ENCODE results near the gene GPX3. TPM values are rescaled to one million over a fixed set of nuclear protein-coding genes. Genes with fewer than 3 reads are reported as not detected.
A peak's percentile ranks its signal among the peaks of the same experiment; 100 is the strongest.

GPX3 gene
- total and polyA plus RNA-seq, 2 donors (not counting 3 experiments of a cell fraction or from before 2014, with no cell fraction given), result 5.1 to 17.1 TPM

- Histone ChIP-seq H3K27me3 (ENCODE audit: control insufficient read depth in 2 of 2, insufficient read depth in 2 of 2, low read length in 2 of 2) (peaks cover 0 to 4% of the 10 kb centered on the region in 2 experiments), H3K9me1 (replicated peaks; ENCODE audit: control insufficient read depth, extremely low read depth, insufficient read depth, low read length) (no peaks in the 10 kb centered on the region), H3K79me2 (ENCODE audit: control insufficient read depth, insufficient read depth, low read length) (no peaks in the 10 kb centered on the region), H3K36me3 (ENCODE audit: control insufficient read depth in 2 of 2, extremely low read depth in 1 of 2, insufficient read depth in 2 of 2, low read length in 2 of 2) (no peaks in the 10 kb centered on the region), H3K9ac (replicated peaks; ENCODE audit: extremely low read depth, insufficient read depth, low read length) (no peak overlapping the region), H3K4me3 (replicated peaks in 1 of 3; ENCODE audit: insufficient read depth in 1 of 3, low read depth in 1 of 3, low read length in 3 of 3) (no peak overlapping the region), H3K27ac (ENCODE audit: insufficient read depth, low read depth, low read length) (no peak overlapping the region), H3K4me2 (ENCODE audit: insufficient read depth, low read length) (no peak overlapping the region), H3K4me1 (ENCODE audit: control insufficient read depth, extremely low read depth, insufficient read depth, low read length) (no peaks in the 10 kb centered on the region), H2AFZ (ENCODE audit: low read depth, low read length) (no peak overlapping the region), H3K9me3 (replicated peaks; ENCODE audit: control insufficient read depth, insufficient read depth, low read length) (no peaks in the 10 kb centered on the region), H4K20me1 (replicated peaks; ENCODE audit: control insufficient read depth, extremely low read depth, insufficient read depth, low read length) (no peaks in the 10 kb centered on the region)
- BruUV-seq (replicated peaks), result no TSS peak
- intact Hi-C loops (cut with micrococcal nuclease), result loop anchor here (1.0 kb wide), 4 partner anchors 45 to 236 kb away; no protein-coding TSS in a partner anchor
- CTCF ChIA-PET, result interaction anchor here (0.6 to 6.0 kb wide), 25 partner anchors 10 to 650 kb away, joined by 3 to 215 read pairs (median 5); partner anchors contain the start of gene ANXA6
- DNase-seq (ENCODE audit: low read depth, low spot score) (no peak), FAIRE-seq (peak; percentile 64)
- TF ChIP-seq FOS (IDR thresholded peaks at IDR 0.05; ENCODE audit: borderline replicate concordance, insufficient read depth, low read length), result no peak
- dilution Hi-C loops (cut with MboI; ENCODE audit: extremely low pct_ligation_motif_present, low sequenced_read_pairs), result no loop called here
- POLR2A ChIA-PET, result interaction anchor here (0.8 kb wide), 1 partner anchor 50 kb away, joined by 4 read pairs; no protein-coding TSS in a partner anchor
Measured at GRCh38 chr5:151002681-151003502, 17.5 kb upstream of the GPX3 start.

- Histone ChIP-seq H3K4me3 (replicated peaks in 1 of 3; ENCODE audit: insufficient read depth in 1 of 3, low read depth in 1 of 3, low read length in 3 of 3) (no peak overlapping the region), H3K9ac (replicated peaks; ENCODE audit: extremely low read depth, insufficient read depth, low read length) (no peak overlapping the region), H4K20me1 (replicated peaks; ENCODE audit: control insufficient read depth, extremely low read depth, insufficient read depth, low read length) (no peaks in the 10 kb centered on the region), H3K9me3 (replicated peaks; ENCODE audit: control insufficient read depth, insufficient read depth, low read length) (no peaks in the 10 kb centered on the region), H3K9me1 (replicated peaks; ENCODE audit: control insufficient read depth, extremely low read depth, insufficient read depth, low read length) (no peaks in the 10 kb centered on the region), H3K27ac (ENCODE audit: insufficient read depth, low read depth, low read length) (no peak overlapping the region), H3K79me2 (ENCODE audit: control insufficient read depth, insufficient read depth, low read length) (no peaks in the 10 kb centered on the region), H3K36me3 (ENCODE audit: control insufficient read depth in 2 of 2, extremely low read depth in 1 of 2, insufficient read depth in 2 of 2, low read length in 2 of 2) (no peaks in the 10 kb centered on the region), H3K4me1 (ENCODE audit: control insufficient read depth, extremely low read depth, insufficient read depth, low read length) (no peaks in the 10 kb centered on the region), H3K4me2 (ENCODE audit: insufficient read depth, low read length) (no peak overlapping the region), H2AFZ (ENCODE audit: low read depth, low read length) (no peak overlapping the region), H3K27me3 (ENCODE audit: control insufficient read depth in 2 of 2, insufficient read depth in 2 of 2, low read length in 2 of 2) (peaks cover 0 to 4% of the 10 kb centered on the region in 2 experiments)
- POLR2A ChIA-PET, result no interaction called here
- TF ChIP-seq MAX (IDR thresholded peaks at IDR 0.05; ENCODE audit: insufficient read depth, insufficient read length) (no peak), POLR2A (IDR thresholded peaks at IDR 0.05; ENCODE audit: low read depth, low read length) (no peak), FOS (IDR thresholded peaks at IDR 0.05; ENCODE audit: borderline replicate concordance, insufficient read depth, low read length) (no peak), MYC (IDR thresholded peaks at IDR 0.05; ENCODE audit: low read depth, low read length) (no peak), CTCF (IDR thresholded peaks at IDR 0.05; ENCODE audit: extremely low read depth in 1 of 2, insufficient read depth in 1 of 2, low read depth in 1 of 2, low read length in 2 of 2) (no peak), EZH2 (IDR thresholded peaks at IDR 0.05; ENCODE audit: borderline replicate concordance, low read depth, low read length, severe bottlenecking) (no peak), GATA2 (IDR thresholded peaks at IDR 0.05; ENCODE audit: insufficient read depth, insufficient read length, low read depth, low read length) (no peak), POLR2AphosphoS5 (IDR thresholded peaks at IDR 0.05; ENCODE audit: insufficient read depth, low read depth, low read length) (no peak), JUN (IDR thresholded peaks at IDR 0.05; ENCODE audit: borderline replicate concordance, insufficient read depth, insufficient read length, low read depth) (no peak)
- FAIRE-seq (no peak), DNase-seq (ENCODE audit: low read depth, low spot score) (no peak)
- dilution Hi-C loops (cut with MboI; ENCODE audit: extremely low pct_ligation_motif_present, low sequenced_read_pairs), result no loop called here
- CTCF ChIA-PET, result interaction anchor here (4.8 to 6.0 kb wide), 2 partner anchors 46 to 112 kb away, joined by 115 to 215 read pairs; no protein-coding TSS in a partner anchor
- no TSS peak for BruUV-seq (replicated peaks)
- intact Hi-C loops (cut with micrococcal nuclease), result no loop called here
Measured at GRCh38 chr5:151003503-151003860, 16.9 kb upstream of the GPX3 start.

All from endothelial cell of umbilical vein (primary cell).